ENCODE data around the gene FBLN1.
"Not testable (repeated sequence)": the region's sequence is repeated elsewhere in the genome, so short reads cannot be mapped to it uniquely, and the experiment has no call there.

The FBLN1 gene

DNA sequence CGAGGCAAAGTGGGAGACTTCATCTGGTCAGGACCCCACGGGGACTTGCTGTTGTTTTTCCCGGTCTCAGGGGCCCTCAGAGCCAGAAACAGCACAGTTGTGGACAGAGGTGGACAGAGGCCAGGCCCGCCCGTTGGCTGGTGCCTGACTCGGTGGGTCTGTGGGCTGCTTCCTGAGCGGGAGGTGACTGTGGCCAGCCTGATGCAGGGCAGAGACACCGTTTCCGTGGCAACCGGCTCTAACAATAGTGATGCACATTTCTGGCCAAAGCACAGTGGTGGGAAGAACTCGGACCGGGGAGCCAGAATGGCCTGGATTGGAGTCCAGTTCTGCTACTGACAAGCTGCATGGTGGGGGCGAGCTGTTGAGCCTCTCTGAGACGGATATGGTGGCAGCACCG, 110.3 kb downstream of the FBLN1 start:
- DNase-seq (ENCODE audit: low spot score) = no peak

DNA sequence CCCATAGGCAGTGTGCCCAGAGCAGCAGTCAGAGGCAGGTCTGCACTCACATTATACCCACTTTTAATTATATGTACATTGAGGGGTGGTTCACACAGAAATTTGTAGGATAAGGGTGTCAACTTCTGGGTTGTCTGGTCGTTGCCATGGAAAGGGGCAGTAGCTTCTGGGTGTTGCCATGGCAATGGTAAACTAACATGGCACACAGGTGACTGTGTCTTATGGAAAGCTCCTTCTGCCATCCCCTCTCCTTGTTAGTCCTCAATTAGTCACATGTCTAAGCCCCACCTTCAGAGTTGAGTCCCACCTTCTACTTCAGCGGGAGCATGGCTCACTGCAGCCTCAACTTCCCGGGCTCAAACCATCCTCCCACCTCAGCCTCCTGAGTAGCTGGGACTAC, 112.7 kb downstream of the FBLN1 start:
- DNase-seq (ENCODE audit: low spot score) = no peak

DNA sequence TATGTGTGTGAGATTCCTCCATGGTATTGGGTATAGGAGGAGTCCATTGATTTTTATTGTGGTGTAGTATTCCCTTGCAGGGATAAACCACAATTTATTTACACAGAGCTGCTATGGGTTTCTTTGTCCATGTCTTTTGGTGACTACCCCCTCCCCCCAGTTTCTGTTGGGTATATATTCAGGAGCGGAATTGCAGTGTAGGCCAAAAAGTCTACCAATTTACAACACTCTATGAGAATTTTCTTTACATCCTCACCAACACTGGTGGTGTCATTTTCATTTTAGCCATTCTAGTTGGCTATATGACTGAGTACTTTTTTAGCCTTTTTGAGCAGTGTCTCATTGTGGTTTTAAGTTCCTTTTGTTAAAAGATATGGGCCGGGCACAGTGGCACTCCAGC, 113.7 kb downstream of the FBLN1 start:
- no peak for DNase-seq (ENCODE audit: low spot score)

- DNase-seq (ENCODE audit: low spot score) = no peak
Measured at GRCh38 chr22:45617948-45618347, 115.3 kb downstream of the FBLN1 start.

- DNase-seq (ENCODE audit: low spot score) = no peak
Measured at GRCh38 chr22:45620706-45621105, 118.0 kb downstream of the FBLN1 start.

DNA sequence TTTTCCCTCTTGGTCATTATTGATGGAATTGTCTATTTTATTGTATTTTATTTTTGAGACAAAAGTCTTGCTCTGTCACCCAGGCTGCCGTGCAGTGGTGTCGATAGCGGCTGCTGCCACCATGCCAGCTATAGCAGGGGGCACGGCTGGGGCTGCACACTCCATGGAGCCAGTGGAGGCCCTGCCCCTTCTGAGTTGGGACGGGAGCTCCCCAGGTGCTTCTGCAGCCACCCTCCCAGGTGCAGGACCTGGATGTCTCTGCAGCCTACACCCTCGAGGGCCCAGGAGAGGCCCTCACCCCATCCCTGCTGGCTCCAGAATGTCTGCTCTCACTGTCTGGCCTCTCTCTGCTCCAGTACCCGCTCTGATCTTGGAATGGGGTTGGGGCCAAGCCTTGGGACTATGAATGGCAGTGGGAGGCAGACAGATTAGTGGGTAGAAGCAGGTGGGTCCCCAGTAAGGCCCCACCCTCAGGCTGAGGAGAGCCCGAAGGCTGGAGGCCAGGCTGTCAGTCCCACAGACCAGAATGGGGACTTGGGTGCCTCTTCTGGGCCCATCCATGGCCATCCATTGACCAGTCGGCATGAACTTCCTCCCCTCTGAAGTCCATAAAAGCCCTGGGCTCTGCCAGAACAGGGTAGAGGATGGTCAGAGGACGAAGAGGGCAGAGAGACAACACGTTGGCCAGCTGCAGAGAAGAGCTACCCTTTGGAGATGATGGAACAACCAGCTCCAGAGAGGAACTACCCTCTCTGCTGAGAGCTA, 119.3 kb downstream of the FBLN1 start:
- DNase-seq (ENCODE audit: low spot score) = no peak

- DNase-seq (ENCODE audit: low spot score) = not testable (repeated sequence)
Measured at GRCh38 chr22:45623464-45624145, 120.9 kb downstream of the FBLN1 start.

GRCh38 chr22:45626198-45626651, 123.5 kb downstream of the FBLN1 start:
- DNase-seq (ENCODE audit: low spot score) = no peak

GRCh38 chr22:45627489-45628233, 125.0 kb downstream of the FBLN1 start:
- no peak for DNase-seq (ENCODE audit: low spot score)

DNA sequence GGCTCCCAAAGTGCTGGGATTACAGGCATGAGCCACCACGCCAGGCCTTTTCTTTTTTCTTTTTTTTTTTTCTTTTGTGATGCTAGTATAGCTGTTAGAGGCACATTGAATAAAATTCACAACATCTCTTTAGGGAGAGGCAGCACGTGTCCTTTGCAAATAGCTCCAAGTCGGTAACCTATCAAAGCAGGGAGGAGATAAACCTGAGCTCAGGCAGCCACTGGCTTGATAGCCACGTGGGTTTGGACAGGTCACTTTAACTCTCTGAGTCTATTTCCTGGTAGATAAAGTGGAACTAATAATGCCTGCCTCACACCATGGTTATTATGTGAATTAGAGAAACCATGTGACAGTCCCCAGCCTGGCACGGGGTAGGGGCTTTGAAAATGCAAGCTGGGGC, 125.8 kb downstream of the FBLN1 start:
- no peak for DNase-seq (ENCODE audit: low spot score)

- no peak for DNase-seq (ENCODE audit: low spot score)
Measured at GRCh38 chr22:45629469-45630089, 126.9 kb downstream of the FBLN1 start.

- no peak for DNase-seq (ENCODE audit: low spot score)
Measured at GRCh38 chr22:45630436-45630835, 127.8 kb downstream of the FBLN1 start.

DNA sequence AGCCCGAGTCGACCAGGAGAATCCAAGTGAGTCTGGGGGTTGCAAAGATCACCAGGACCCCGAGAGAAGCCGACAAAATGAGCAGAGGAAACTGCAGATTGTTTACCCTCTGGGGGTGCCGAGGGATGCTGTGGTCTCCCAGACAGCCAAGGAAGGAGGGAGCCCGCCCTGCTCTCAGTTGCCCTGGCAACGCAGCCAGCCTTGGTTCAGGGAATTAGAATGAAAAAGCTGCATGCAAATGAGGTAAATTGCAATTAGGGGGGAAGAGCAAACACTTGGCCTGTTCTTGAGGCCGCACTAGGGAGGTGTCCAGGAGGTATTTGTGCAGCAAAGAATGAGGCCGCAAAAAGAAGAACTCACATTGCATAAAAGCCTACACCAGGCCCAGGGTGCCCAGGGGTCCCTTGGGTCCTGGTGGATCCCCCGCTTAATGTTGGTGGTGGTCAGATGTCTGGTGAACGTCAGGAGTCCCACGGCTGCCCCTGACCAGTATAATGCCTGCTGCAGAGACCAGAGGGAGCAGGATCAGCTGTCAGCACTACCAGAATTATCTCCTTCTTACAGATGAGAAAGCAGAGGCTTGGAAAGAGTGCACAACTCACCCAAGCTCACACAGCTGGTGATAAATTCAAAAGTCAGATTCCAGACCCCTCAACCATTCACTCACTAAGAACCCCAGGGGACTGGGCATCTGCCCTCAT, 128.6 kb downstream of the FBLN1 start:
- DNase-seq (ENCODE audit: low spot score) = peak; percentile 60

GRCh38 chr22:45631841-45632238, 129.2 kb downstream of the FBLN1 start:
- no peak for DNase-seq (ENCODE audit: low spot score)

GRCh38 chr22:45632791-45633515, 130.3 kb downstream of the FBLN1 start:
- no peak for DNase-seq (ENCODE audit: low spot score)

- DNase-seq (ENCODE audit: low spot score) = no peak
Measured at GRCh38 chr22:45636683-45637082, 134.0 kb downstream of the FBLN1 start.

- no peak for DNase-seq (ENCODE audit: low spot score)
Measured at GRCh38 chr22:45638197-45638596, 135.5 kb downstream of the FBLN1 start.

DNA sequence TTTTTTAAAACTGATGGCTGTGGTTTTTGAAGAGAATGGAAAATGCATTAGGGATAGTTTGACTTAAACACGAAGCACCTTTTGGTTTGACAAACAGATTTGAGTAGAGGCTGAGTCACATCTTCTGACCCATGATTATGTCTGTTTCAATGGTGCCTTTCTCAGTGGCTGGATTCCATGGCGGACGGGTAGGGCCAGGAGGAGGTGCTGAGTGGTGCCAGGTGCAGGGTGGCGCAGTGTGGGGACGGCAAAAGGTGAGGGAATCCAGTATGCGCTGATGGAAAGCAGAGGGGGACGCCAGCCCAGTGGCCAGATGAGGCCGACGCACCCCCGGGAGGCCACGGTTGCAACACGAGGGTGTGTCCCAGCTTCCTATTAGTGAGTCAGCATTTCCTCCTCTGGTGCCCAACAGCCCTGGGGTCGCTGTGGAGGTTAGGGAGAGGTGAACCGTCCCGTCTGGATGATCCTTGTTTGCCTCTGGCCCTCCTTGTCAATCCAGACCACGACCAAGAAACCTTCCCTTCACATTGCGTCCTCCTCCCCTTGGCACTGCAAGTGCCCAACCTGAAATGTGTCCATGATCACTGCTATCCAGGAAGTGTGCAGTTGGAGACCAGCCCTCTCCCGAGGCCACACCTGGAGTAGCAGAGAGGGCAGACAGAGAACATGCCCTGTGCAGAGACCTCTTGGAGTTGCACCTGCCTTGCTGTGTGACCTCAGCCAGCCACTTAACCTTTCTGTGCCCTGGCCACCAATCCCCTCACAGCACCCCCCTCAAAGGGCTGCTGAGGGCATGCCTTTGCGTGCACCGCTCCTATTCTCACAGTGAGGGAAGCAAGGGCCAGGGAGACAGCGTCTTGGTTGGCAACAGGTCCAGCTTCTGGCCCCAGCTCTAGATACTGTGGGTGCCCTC, 136.4 kb downstream of the FBLN1 start:
- DNase-seq (ENCODE audit: low spot score) = no peak

DNA sequence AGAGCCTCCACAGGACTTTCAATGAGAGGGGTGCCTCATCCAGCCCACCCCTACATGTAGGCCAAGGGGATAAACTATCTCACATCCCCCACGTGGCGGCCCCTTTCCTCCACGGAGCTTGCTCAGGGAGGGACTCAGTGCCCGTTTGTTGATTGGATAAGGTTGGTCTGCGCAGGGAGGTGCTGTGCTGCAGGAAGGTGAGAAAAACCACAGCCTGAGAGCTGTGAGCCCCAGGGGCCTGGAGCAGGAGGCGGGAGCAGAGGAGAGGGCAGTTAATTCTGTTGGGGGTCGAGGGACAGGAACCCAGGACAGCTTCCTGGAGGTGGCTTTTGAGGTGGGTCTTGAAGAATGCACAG, 137.0 kb downstream of the FBLN1 start:
- DNase-seq (ENCODE audit: low spot score) = no peak

GRCh38 chr22:45640291-45640940, 137.7 kb downstream of the FBLN1 start:
- DNase-seq (ENCODE audit: low spot score) = no peak
